Measurements from ENCODE around the gene CYGB.

Gene CYGB

DNA sequence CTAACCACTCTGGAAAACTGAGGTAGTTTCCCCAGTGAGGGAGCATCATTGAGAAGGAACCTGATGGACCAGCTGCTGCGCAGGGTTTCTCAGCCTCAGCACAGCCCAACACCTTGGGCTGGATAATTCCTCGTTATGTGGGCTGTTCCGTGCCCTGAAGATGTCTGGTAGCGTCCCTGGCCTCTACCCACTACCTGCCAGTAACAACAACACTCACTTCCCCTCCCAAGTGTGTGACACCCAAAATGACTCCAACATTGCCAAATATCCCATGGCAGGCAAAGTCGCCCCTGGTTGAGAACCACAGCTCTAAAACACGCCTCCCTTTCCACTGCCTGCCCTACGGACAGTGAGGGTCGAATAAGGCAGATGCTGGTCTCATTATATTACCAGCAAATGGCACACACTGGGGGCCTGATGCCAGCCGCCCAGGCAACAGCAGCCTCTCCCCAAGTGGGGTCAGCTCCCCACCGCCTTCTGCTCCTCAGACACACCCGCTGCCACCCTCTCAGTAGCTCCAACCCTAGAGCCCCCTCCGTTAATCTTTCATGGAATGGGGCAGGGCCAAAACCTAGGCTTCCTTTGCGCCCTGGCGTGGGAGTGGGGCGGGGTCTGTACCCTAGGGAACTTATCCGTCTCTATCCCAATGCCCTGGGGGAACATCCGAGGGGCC is 37.3 kb downstream of the CYGB start:
- TF ChIP-seq, protein P1, sequence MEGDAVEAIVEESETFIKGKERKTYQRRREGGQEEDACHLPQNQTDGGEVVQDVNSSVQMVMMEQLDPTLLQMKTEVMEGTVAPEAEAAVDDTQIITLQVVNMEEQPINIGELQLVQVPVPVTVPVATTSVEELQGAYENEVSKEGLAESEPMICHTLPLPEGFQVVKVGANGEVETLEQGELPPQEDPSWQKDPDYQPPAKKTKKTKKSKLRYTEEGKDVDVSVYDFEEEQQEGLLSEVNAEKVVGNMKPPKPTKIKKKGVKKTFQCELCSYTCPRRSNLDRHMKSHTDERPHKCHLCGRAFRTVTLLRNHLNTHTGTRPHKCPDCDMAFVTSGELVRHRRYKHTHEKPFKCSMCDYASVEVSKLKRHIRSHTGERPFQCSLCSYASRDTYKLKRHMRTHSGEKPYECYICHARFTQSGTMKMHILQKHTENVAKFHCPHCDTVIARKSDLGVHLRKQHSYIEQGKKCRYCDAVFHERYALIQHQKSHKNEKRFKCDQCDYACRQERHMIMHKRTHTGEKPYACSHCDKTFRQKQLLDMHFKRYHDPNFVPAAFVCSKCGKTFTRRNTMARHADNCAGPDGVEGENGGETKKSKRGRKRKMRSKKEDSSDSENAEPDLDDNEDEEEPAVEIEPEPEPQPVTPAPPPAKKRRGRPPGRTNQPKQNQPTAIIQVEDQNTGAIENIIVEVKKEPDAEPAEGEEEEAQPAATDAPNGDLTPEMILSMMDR (IDR thresholded peaks at IDR 0.05; ENCODE audit: insufficient read depth, low read length, poor library complexity, severe bottlenecking): no peak
- no peak for DNase-seq (ENCODE audit: extremely low read depth, insufficient read length)
- Histone ChIP-seq H3K36me3 (ENCODE audit: control insufficient read depth, insufficient read depth, low read length) (no peaks in the 10 kb centered on the region; the same call in 1 of the 2 replicates), H3K27me3 (replicated peaks; ENCODE audit: control insufficient read depth, insufficient read depth, low read length) (no peaks in the 10 kb centered on the region), H3K4me3 (replicated peaks; ENCODE audit: low read depth, low read length) (peak overlapping the region; percentile 93)

DNA sequence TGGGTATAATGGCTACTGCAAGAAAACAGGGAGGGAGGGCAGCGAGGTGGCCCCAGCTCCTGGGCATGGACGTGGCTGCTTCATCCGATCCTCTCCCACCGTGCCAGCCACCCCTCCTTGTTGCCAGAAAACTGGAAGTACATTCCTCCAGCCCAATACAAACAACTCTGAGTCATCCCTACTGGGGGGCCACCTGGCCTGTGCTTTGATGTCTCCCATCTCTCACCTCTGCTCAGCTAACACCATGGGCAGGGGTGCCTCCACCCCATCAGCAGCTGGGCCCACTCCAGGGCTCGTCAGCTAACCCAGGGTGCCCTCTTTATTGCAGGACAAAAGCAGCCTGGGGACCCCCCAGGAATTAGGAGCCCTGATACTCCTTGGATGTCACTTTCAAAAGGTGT is 38.2 kb downstream of the CYGB start:
- no peak for DNase-seq (ENCODE audit: extremely low read depth, insufficient read length)
- H3K27me3 ChIP-seq (replicated peaks; ENCODE audit: control insufficient read depth, insufficient read depth, low read length): no peaks in the 10 kb centered on the region
- peak overlapping the region; percentile 93 for H3K4me3 ChIP-seq (replicated peaks; ENCODE audit: low read depth, low read length)

GRCh38 chr17:76498876-76499251 is 38.6 kb downstream of the CYGB start:
- peak; percentile 69 for DNase-seq (ENCODE audit: extremely low read depth, insufficient read length)
- TF ChIP-seq, protein P1 (IDR thresholded peaks at IDR 0.05; ENCODE audit: insufficient read depth, low read length, poor library complexity, severe bottlenecking): no peak
- no peaks in the 10 kb centered on the region; the same call in 1 of the 2 replicates for H3K36me3 ChIP-seq (ENCODE audit: control insufficient read depth, insufficient read depth, low read length)
- H3K4me3 ChIP-seq (replicated peaks; ENCODE audit: low read depth, low read length): peak overlapping the region; percentile 93
- H3K27me3 ChIP-seq (replicated peaks; ENCODE audit: control insufficient read depth, insufficient read depth, low read length): no peaks in the 10 kb centered on the region

More for the DNA sequence above, 38.2 kb downstream of the CYGB start:
- TF ChIP-seq, protein P1 (IDR thresholded peaks at IDR 0.05; ENCODE audit: insufficient read depth, low read length, poor library complexity, severe bottlenecking): no peak
- H3K36me3 ChIP-seq (ENCODE audit: control insufficient read depth, insufficient read depth, low read length): no peaks in the 10 kb centered on the region; the same call in 1 of the 2 replicates

- TF ChIP-seq, protein P1 (IDR thresholded peaks at IDR 0.05; ENCODE audit: insufficient read depth, low read length, poor library complexity, severe bottlenecking): no peak
- DNase-seq (ENCODE audit: extremely low read depth, insufficient read length): peak; percentile 56
- H3K4me3 ChIP-seq (replicated peaks; ENCODE audit: low read depth, low read length): peak overlapping the region; percentile 93
- H3K36me3 ChIP-seq (ENCODE audit: control insufficient read depth, insufficient read depth, low read length): no peaks in the 10 kb centered on the region; the same call in 1 of the 2 replicates
- no peaks in the 10 kb centered on the region for H3K27me3 ChIP-seq (replicated peaks; ENCODE audit: control insufficient read depth, insufficient read depth, low read length)
Observed at GRCh38 chr17:76497979-76498875, 39.3 kb downstream of the CYGB start.

GRCh38 chr17:76497699-76497978 is 39.9 kb downstream of the CYGB start:
- H3K4me3 ChIP-seq (replicated peaks; ENCODE audit: low read depth, low read length): no peak overlapping the region

More at GRCh38 chr17:76497699-76497978, 39.9 kb downstream of the CYGB start:
- TF ChIP-seq, protein P1 (IDR thresholded peaks at IDR 0.05; ENCODE audit: insufficient read depth, low read length, poor library complexity, severe bottlenecking): no peak
- Histone ChIP-seq H3K27me3 (replicated peaks; ENCODE audit: control insufficient read depth, insufficient read depth, low read length) (no peaks in the 10 kb centered on the region), H3K36me3 (ENCODE audit: control insufficient read depth, insufficient read depth, low read length) (no peaks in the 10 kb centered on the region; the same call in 1 of the 2 replicates)
- no peak for DNase-seq (ENCODE audit: extremely low read depth, insufficient read length)

Measured in GM06990 (cell line).